SK-N-SH (cell line): ENCODE data around the gene SHROOM2. TPM values are rescaled to one million over a fixed set of nuclear protein-coding genes. Genes with fewer than 3 reads are reported as not detected.

Source experiments
- CTCF ChIA-PET: fragments of 300-600, 350-600 bp; formaldehyde crosslinking; extraction: SDS; loops from one replicate; lab custom pipeline; 2021; lab: Yijun Ruan, JAX
- POLR2A ChIA-PET: fragments of 350-600 bp; sonication (Branson Sonifier 250); formaldehyde crosslinking; extraction: SDS; loops from one replicate; lab custom pipeline; 2020; ENCODE audit warnings: antibody characterized with exemption, inconsistent platforms; lab: Yijun Ruan, JAX
- DNase-seq: peaks from one replicate; pipeline ENCODE4 v3.0.0; 2012
- H2AFZ ChIP-seq: fragments of 200-600 bp; sonication (generic); 2 replicates; pipeline ENCODE4 v1.8.1; 2016; ENCODE audit warnings: antibody characterized with exemption, mild to moderate bottlenecking, low read depth
- H3F3A ChIP-seq: fragments of 200-600 bp; sonication (generic); replicated peaks from 2 replicates; pipeline ENCODE3; 2016; ENCODE audit warnings: antibody characterized with exemption, mild to moderate bottlenecking; ENCODE audit not compliant: insufficient read depth
- H3K27ac ChIP-seq, 2 experiments: fragments of 200-500 bp in 1 of 2; fragments of 200-600 bp in 1 of 2; sonication (Bioruptor generic) in 1 of 2; sonication (generic), shearing (Covaris generic) in 1 of 2; 2 replicates each; pipeline versions ENCODE4 v1.5.1 to v1.6.1; 2014 to 2016; ENCODE audit warnings: low read depth in 2 of 2, inconsistent platforms in 1 of 2, low read length in 1 of 2, mild to moderate bottlenecking in 1 of 2, mixed read lengths in 1 of 2
- H3K27me3 ChIP-seq: fragments of 200-600 bp; sonication (generic), shearing (Covaris generic); 2 replicates; pipeline ENCODE4 v1.6.1; 2016; ENCODE audit warnings: mixed run types; ENCODE audit not compliant: insufficient read depth
- H3K36me3 ChIP-seq, 2 experiments: fragments of 200-500 bp in 1 of 2; fragments of 200-600 bp in 1 of 2; sonication (Bioruptor generic) in 1 of 2; sonication (generic) in 1 of 2; replicated peaks in 1 of 2; 2 replicates each; pipeline versions ENCODE3 to v1.5.1; 2014 to 2016; ENCODE audit warnings: low read length in 1 of 2, mild to moderate bottlenecking in 1 of 2; ENCODE audit not compliant: insufficient read depth in 2 of 2, control insufficient read depth in 1 of 2
- H3K4me1 ChIP-seq, 2 experiments: fragments of 200-500 bp in 1 of 2; fragments of 200-600 bp in 1 of 2; sonication (Bioruptor generic) in 1 of 2; sonication (generic), shearing (Covaris generic) in 1 of 2; 2 replicates each; pipeline versions ENCODE4 v1.5.1 to v1.6.1; 2014 to 2016; ENCODE audit warnings: low read depth in 1 of 2, low read length in 1 of 2, mixed run types in 1 of 2; ENCODE audit not compliant: insufficient read depth in 2 of 2, control insufficient read depth in 1 of 2
- H3K4me2 ChIP-seq: fragments of 200-600 bp; sonication (generic), shearing (Covaris generic); 2 replicates; pipeline ENCODE4 v1.6.1; 2017; ENCODE audit warnings: mixed run types
- H3K4me3 ChIP-seq, 2 experiments: fragments of 200-500 bp in 1 of 2; fragments of 200-600 bp in 1 of 2; sonication (Bioruptor generic) in 1 of 2; sonication (generic), shearing (Covaris generic) in 1 of 2; 2 replicates each; pipeline versions ENCODE4 v1.5.1 to v1.8.1; 2014 to 2016; ENCODE audit warnings: low read depth in 2 of 2, inconsistent platforms in 1 of 2, low read length in 1 of 2, mild to moderate bottlenecking in 1 of 2, mixed read lengths in 1 of 2, moderate library complexity in 1 of 2
- H3K79me2 ChIP-seq: fragments of 200-600 bp; sonication (generic); 2 replicates; pipeline ENCODE4 v1.8.1; 2017; ENCODE audit warnings: mild to moderate bottlenecking; ENCODE audit not compliant: insufficient read depth
- H3K9ac ChIP-seq: fragments of 200-600 bp; sonication (generic); 2 replicates; pipeline ENCODE4 v1.6.1; 2017; ENCODE audit warnings: mixed run types
- H3K9me2 ChIP-seq: fragments of 200-600 bp; sonication (generic); 2 replicates; pipeline ENCODE4 v1.6.1; 2017; ENCODE audit warnings: mixed run types
- H3K9me3 ChIP-seq: fragments of 200-600 bp; sonication (generic); 2 replicates; pipeline ENCODE4 v1.6.1; 2017; ENCODE audit warnings: mixed run types, mild to moderate bottlenecking, moderate library complexity
- H4K20me1 ChIP-seq: fragments of 200-600 bp; sonication (generic); 2 replicates; pipeline ENCODE4 v1.6.1; 2017; ENCODE audit warnings: mild to moderate bottlenecking, mixed run types; ENCODE audit not compliant: insufficient read depth
- CHD2 ChIP-seq: fragments of 150-350 bp; IDR thresholded peaks from 2 replicates; pipeline ENCODE4 v1.6.1; 2018; ENCODE audit warnings: low read length; ENCODE audit not compliant: partially characterized antibody
- CTCF ChIP-seq: fragments of 200-600 bp; sonication (generic); IDR thresholded peaks from 2 replicates; pipeline ENCODE4 v1.6.1; 2017; ENCODE audit warnings: antibody characterized with exemption, mild to moderate bottlenecking, moderate library complexity
- ELF1 ChIP-seq: IDR thresholded peaks from 2 replicates; pipeline ENCODE4 v1.4.0; 2012
- EZH2phosphoT487 ChIP-seq: fragments of 200-600 bp; sonication (generic); IDR thresholded peaks from 2 replicates; pipeline ENCODE4 v1.6.1; 2017; ENCODE audit warnings: low read depth, mixed run types, mild to moderate bottlenecking, antibody characterized with exemption, moderate library complexity, borderline replicate concordance
- FOSL2 ChIP-seq: IDR thresholded peaks from 2 replicates; pipeline ENCODE4 v1.4.0; 2012; ENCODE audit warnings: low read depth, mild to moderate bottlenecking, moderate library complexity, borderline replicate concordance
- FOXJ3 ChIP-seq: sonication (generic); formaldehyde crosslinking; IDR thresholded peaks from 2 replicates; pipeline ENCODE4 v1.5.1; 2020; ENCODE audit warnings: mild to moderate bottlenecking, missing genetic modification reagents
- GABPA ChIP-seq: IDR thresholded peaks from 2 replicates; pipeline ENCODE4 v1.4.0; 2012; ENCODE audit warnings: low read depth, mild to moderate bottlenecking
- GATA2 ChIP-seq: sonication (generic); formaldehyde crosslinking; IDR thresholded peaks from 2 replicates; pipeline ENCODE4 v1.5.0; 2020; ENCODE audit warnings: mild to moderate bottlenecking, missing genetic modification reagents
- JUND ChIP-seq: IDR thresholded peaks from 2 replicates; pipeline ENCODE4 v1.4.0; 2012
- NFIC ChIP-seq: IDR thresholded peaks from 2 replicates; pipeline ENCODE4 v1.4.0; 2012; ENCODE audit warnings: borderline replicate concordance
- NRF1 ChIP-seq: IDR thresholded peaks from 2 replicates; pipeline ENCODE4 v1.6.1; 2012; ENCODE audit warnings: low read depth, mild to moderate bottlenecking, low read length
- PBX3 ChIP-seq: IDR thresholded peaks from 2 replicates; pipeline ENCODE4; 2012
- POLR2AphosphoS5 ChIP-seq: IDR thresholded peaks from 2 replicates; pipeline ENCODE4 v1.6.1; 2012; ENCODE audit warnings: low read depth, low read length
- RAD21 ChIP-seq: IDR thresholded peaks from 2 replicates; pipeline ENCODE4 v1.6.1; 2012; ENCODE audit warnings: mild to moderate bottlenecking, low read length
- RXRA ChIP-seq: IDR thresholded peaks from 2 replicates; pipeline ENCODE4 v1.4.0; 2012; ENCODE audit warnings: low read depth, mild to moderate bottlenecking, borderline replicate concordance
- SIN3A ChIP-seq: IDR thresholded peaks from 2 replicates; pipeline ENCODE4 v1.6.1; 2012; ENCODE audit warnings: low read depth, mild to moderate bottlenecking, low read length, moderate library complexity, borderline replicate concordance
- TAF1 ChIP-seq: IDR thresholded peaks from 2 replicates; pipeline ENCODE4 v1.6.1; 2012; ENCODE audit warnings: low read depth, mild to moderate bottlenecking, low read length, moderate library complexity, borderline replicate concordance
- TCF12 ChIP-seq: IDR thresholded peaks from 2 replicates; pipeline ENCODE4 v1.4.0; 2012
- TEAD4 ChIP-seq: IDR thresholded peaks from 2 replicates; pipeline ENCODE4 v1.4.0; 2012; ENCODE audit warnings: mild to moderate bottlenecking, borderline replicate concordance; ENCODE audit not compliant: insufficient read depth
- YY1 ChIP-seq: IDR thresholded peaks from 2 replicates; pipeline ENCODE4 v1.4.0; 2012; ENCODE audit warnings: low read depth, mild to moderate bottlenecking
- WGBS: methylation state at CpG from one replicate; pipeline ENCODE4 v1.1.6; 2017; ENCODE audit warnings: low lambda C conversion rate; 5-methylcytosine and 5-hydroxymethylcytosine counted together
- polyA plus RNA-seq, 3 experiments: library from polyadenylated mRNA; depleted of rRNA; stranded (reverse); fragments of >200 nt; gene quantifications; 2 replicates each; pipeline ENCODE4 v1.2.3, GENCODE V29; 2012
- TF ChIP-seq, protein P1 (sequence below): fragments of 150-350 bp; IDR thresholded peaks from 2 replicates; pipeline ENCODE4 v1.6.1; 2016; ENCODE audit warnings: mild to moderate bottlenecking, low read depth, low read length

The SHROOM2 gene
- polyA plus RNA-seq, 1 of the 3 experiments (the other 2 are of a cell fraction) = not detected

DNA sequence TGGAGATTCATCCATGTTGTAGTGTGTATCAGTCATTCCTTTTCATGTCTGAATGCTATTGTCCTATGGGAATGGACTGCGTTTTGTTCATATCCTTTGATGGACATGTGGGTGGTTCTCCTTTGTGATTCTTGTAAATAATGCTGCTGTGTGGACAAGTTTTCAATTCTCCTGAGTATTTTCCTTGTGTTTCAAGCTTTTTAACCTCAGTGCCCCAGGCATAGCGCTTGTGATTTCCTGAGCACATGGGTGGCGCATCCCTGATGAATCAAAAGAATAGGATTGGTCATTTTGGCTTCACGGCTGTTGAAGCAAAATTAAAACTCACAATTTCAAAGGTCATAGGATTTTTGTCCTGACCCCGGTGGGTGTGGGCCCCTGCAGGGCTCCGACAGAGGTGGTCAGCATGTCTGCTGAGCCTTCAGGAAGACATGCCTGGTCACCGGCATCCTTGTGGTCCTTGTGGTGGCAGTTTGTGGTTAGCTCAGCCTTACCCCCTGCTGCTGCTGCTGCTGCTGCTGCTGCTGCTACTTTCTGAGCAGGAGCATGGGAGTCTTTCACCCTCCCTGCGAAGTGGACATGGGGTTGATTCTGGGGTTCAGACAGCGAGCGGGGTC is 30.0 kb downstream of the SHROOM2 start:
- Histone ChIP-seq H3K9me2 (no peaks in the 10 kb centered on the region), H3K27ac (no peak overlapping the region), H3K36me3 (no peaks in the 10 kb centered on the region), H3K9ac (no peak overlapping the region), H3K4me3 (no peak overlapping the region), H3F3A (no peaks in the 10 kb centered on the region), H3K9me3 (no peaks in the 10 kb centered on the region), H3K4me2 (no peak overlapping the region), H2AFZ (no peak overlapping the region), H3K4me1 (no peaks in the 10 kb centered on the region), H3K27me3 (no peaks in the 10 kb centered on the region), H4K20me1 (no peaks in the 10 kb centered on the region), H3K79me2 (no peaks in the 10 kb centered on the region)
- TF ChIP-seq POLR2AphosphoS5 (no peak), FOSL2 (no peak), GATA2 (no peak), TEAD4 (no peak), JUND (no peak), PBX3 (no peak), TCF12 (no peak), SIN3A (no peak), NRF1 (no peak), CHD2 (no peak), NFIC (no peak), RAD21 (no peak), RXRA (no peak), YY1 (no peak), TAF1 (no peak), FOXJ3 (CRISPR knock-in tag) (no peak)
- TF ChIP-seq, protein P1, sequence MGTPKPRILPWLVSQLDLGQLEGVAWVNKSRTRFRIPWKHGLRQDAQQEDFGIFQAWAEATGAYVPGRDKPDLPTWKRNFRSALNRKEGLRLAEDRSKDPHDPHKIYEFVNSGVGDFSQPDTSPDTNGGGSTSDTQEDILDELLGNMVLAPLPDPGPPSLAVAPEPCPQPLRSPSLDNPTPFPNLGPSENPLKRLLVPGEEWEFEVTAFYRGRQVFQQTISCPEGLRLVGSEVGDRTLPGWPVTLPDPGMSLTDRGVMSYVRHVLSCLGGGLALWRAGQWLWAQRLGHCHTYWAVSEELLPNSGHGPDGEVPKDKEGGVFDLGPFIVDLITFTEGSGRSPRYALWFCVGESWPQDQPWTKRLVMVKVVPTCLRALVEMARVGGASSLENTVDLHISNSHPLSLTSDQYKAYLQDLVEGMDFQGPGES = no peak
- no peak for DNase-seq
- WGBS = 30% methylated on average over 8 of the region's 10 CpGs
- ChIA-PET CTCF (no interaction called here), POLR2A (no interaction called here)

GRCh38 chrX:9821572-9821971 is 35.3 kb downstream of the SHROOM2 start:
- Histone ChIP-seq H3K4me3 (no peak overlapping the region), H3K9me3 (no peaks in the 10 kb centered on the region), H3F3A (no peaks in the 10 kb centered on the region), H3K9me2 (no peaks in the 10 kb centered on the region), H3K9ac (no peak overlapping the region), H3K27ac (no peak overlapping the region), H3K4me1 (no peaks in the 10 kb centered on the region), H3K4me2 (no peak overlapping the region), H4K20me1 (no peaks in the 10 kb centered on the region), H3K27me3 (no peaks in the 10 kb centered on the region), H3K36me3 (no peaks in the 10 kb centered on the region), H2AFZ (no peak overlapping the region), H3K79me2 (no peaks in the 10 kb centered on the region)
- WGBS = 29% methylated on average over 7 of the region's 7 CpGs
- ChIA-PET POLR2A (no interaction called here), CTCF (no interaction called here)
- no peak for TF ChIP-seq CTCF
- no peak for TF ChIP-seq NRF1
- no peak for TF ChIP-seq GABPA
- no peak for TF ChIP-seq PBX3
- no peak for TF ChIP-seq FOSL2
- no peak for TF ChIP-seq YY1
- no peak for TF ChIP-seq EZH2phosphoT487
- TF ChIP-seq ELF1 = no peak
- no peak for DNase-seq
